Prostate gland (tissue), 2 donors: ENCODE data around the gene COL6A1. TPM values are rescaled to one million over a fixed set of nuclear protein-coding genes. Genes with fewer than 3 reads are reported as not detected.

Source experiments
- DNase-seq: peaks from one replicate; pipeline ENCODE4 v3.0.0-alpha.2; 2019; ENCODE audit warnings: low spot score
- H3K27ac ChIP-seq, 2 donors: fragments of 200-600 bp; sonication (generic); 2 replicates each; pipeline ENCODE4 v1.5.1; 2017 to 2019
- H3K27me3 ChIP-seq: fragments of 200-600 bp; sonication (generic); replicated peaks from 2 replicates; pipeline ENCODE4 v1.5.1; 2019; ENCODE audit not compliant: insufficient read depth
- H3K36me3 ChIP-seq, 2 donors: fragments of 200-600 bp; sonication (generic); 1 replicate in 1 of 2; 2 replicates in 1 of 2; pipeline versions ENCODE4 v1.5.1 to v1.8.1; 2017 to 2019
- H3K4me1 ChIP-seq: fragments of 200-600 bp; sonication (generic); replicated peaks from 2 replicates; pipeline ENCODE4 v1.5.1; 2019
- H3K4me3 ChIP-seq, 2 donors: fragments of 200-600 bp; sonication (generic); 2 replicates each; pipeline ENCODE4 v1.5.1; 2017 to 2019
- H3K9me3 ChIP-seq: fragments of 200-600 bp; sonication (generic); 2 replicates; pipeline ENCODE4 v1.5.1; 2017
- POLR2A ChIP-seq: fragments of 450-650 bp; IDR thresholded peaks from one replicate; pipeline ENCODE4 v1.6.1; 2016; ENCODE audit warnings: antibody characterized with exemption, mild to moderate bottlenecking
- POLR2AphosphoS5 ChIP-seq: sonication (generic); formaldehyde crosslinking; IDR thresholded peaks from one replicate; pipeline ENCODE4 v1.6.1; 2017; ENCODE audit warnings: antibody characterized with exemption
- WGBS: methylation state at CpG from one replicate; pipeline ENCODE4 v1.1.5; 2018; 5-methylcytosine and 5-hydroxymethylcytosine counted together
- intact Hi-C: fragments of 100-400 bp; cut with DNase I; formaldehyde crosslinking; loops from one replicate; pipeline ENCODE4 v1.14.2; 2022
- total RNA-seq, 2 donors: library from RNA; depleted of rRNA; stranded (reverse); fragments of >200 nt; gene quantifications; one replicate each; pipeline ENCODE4 v1.1.0, GENCODE V29; 2016
- TF ChIP-seq, protein P1 (sequence below), 4 experiments: fragments of 200-600 bp in 2 of 4; fragments of 450-650 bp in 2 of 4; sonication (generic) in 2 of 4; IDR thresholded peaks; 1 replicate in 3 of 4; 2 replicates in 1 of 4; pipeline ENCODE4 v1.5.1; 2016 to 2019; ENCODE audit warnings: antibody characterized with exemption in 4 of 4, mild to moderate bottlenecking in 2 of 4, moderate library complexity in 2 of 4

COL6A1 gene
- total RNA-seq, 2 donors from 2014 or later, result 163 to 265 TPM

DNA sequence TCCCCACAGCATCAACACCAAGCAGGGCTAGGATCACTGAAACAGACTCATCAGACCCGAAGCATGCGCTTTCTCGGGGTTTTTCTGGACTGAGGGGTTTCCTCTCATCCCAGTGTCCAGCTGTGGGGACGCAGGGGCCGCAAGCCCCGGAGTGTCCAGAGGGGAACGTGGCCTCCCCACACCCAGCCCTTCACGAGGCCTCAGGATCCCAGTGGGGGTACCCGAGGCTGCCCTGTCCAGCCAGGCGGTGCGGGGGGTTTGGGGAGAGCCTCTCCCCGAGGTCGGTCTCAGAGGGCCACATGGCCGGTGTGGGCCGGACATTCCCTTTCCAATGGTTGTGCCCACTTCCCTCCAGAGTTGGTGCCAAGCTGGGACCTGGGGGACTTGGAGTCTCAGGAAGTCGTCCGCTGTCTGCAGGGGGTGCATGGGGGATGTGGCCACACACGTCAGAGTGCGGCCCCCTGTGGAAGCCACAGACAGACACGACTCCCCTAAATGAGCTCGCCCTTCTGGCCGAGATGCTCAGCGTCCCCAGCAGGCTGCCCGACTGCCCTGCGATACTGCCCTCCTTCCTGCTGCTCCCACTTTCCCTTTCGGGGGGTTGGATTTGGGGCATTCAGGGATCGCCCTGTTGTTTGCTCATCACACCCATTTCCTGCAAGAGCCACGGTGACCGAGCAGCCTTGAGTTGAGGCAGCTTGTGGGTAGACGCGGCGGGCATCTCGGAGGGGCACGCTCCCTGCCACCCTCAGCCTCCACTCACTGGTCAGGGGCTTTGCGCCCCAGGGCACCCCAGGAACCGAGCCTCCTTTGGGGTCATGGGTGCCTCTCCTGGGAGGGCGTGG is 4.1 kb downstream of the COL6A1 start:
- Histone ChIP-seq H3K36me3 (peaks cover 4 to 6% of the 10 kb centered on the region in 2 donors), H3K27me3 (no peaks in the 10 kb centered on the region), H3K4me1 (no peaks in the 10 kb centered on the region), H3K27ac (no peak overlapping the region), H3K9me3 (no peaks in the 10 kb centered on the region), H3K4me3 (no peak overlapping the region)
- no peak for DNase-seq
- intact Hi-C loops, result no loop called here
- WGBS, result 91% methylated on average over 37 of the region's 37 CpGs
- TF ChIP-seq POLR2A, result no peak
- no peak for TF ChIP-seq POLR2AphosphoS5
- TF ChIP-seq, protein P1, sequence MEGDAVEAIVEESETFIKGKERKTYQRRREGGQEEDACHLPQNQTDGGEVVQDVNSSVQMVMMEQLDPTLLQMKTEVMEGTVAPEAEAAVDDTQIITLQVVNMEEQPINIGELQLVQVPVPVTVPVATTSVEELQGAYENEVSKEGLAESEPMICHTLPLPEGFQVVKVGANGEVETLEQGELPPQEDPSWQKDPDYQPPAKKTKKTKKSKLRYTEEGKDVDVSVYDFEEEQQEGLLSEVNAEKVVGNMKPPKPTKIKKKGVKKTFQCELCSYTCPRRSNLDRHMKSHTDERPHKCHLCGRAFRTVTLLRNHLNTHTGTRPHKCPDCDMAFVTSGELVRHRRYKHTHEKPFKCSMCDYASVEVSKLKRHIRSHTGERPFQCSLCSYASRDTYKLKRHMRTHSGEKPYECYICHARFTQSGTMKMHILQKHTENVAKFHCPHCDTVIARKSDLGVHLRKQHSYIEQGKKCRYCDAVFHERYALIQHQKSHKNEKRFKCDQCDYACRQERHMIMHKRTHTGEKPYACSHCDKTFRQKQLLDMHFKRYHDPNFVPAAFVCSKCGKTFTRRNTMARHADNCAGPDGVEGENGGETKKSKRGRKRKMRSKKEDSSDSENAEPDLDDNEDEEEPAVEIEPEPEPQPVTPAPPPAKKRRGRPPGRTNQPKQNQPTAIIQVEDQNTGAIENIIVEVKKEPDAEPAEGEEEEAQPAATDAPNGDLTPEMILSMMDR (IDR thresholded peaks at IDR 0.05), result no peak

DNA sequence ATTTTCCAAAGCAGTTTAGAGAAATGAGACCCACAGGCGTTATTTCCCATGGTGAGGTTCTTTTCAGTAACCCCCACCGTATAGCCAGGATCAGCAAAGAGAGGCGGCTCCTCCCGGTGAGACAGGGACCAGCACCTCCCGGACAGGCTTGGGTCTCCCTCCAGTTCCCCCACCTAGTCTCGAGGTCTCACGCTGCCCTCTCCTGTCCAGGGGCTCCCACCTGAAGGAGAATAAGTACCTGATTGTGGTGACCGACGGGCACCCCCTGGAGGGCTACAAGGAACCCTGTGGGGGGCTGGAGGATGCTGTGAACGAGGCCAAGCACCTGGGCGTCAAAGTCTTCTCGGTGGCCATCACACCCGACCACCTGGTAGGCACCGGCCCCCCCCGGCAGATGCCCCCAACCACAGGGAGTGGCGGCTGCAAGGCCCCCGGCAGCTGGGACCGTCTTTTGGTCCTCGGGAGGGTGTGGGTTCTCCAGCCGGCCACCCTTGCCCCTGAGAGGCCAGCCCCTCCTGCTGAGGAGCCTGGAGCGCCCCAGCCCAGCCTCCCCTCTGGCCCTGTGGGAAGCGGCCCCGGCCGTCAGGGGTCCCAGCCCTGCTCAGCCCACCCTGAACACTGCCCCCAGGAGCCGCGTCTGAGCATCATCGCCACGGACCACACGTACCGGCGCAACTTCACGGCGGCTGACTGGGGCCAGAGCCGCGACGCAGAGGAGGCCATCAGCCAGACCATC is 4.9 kb downstream of the COL6A1 start:
- Histone ChIP-seq H3K4me3 (no peak overlapping the region), H3K4me1 (no peaks in the 10 kb centered on the region), H3K27me3 (no peaks in the 10 kb centered on the region), H3K27ac (no peak overlapping the region), H3K36me3 (peaks cover 4 to 6% of the 10 kb centered on the region in 2 donors), H3K9me3 (no peaks in the 10 kb centered on the region)
- TF ChIP-seq, protein P1 (IDR thresholded peaks at IDR 0.05), result no peak
- TF ChIP-seq POLR2AphosphoS5, result no peak
- no peak for TF ChIP-seq POLR2A
- 93% methylated on average over 35 of the region's 36 CpGs for WGBS
- no peak for DNase-seq
- intact Hi-C loops, result no loop called here

DNA sequence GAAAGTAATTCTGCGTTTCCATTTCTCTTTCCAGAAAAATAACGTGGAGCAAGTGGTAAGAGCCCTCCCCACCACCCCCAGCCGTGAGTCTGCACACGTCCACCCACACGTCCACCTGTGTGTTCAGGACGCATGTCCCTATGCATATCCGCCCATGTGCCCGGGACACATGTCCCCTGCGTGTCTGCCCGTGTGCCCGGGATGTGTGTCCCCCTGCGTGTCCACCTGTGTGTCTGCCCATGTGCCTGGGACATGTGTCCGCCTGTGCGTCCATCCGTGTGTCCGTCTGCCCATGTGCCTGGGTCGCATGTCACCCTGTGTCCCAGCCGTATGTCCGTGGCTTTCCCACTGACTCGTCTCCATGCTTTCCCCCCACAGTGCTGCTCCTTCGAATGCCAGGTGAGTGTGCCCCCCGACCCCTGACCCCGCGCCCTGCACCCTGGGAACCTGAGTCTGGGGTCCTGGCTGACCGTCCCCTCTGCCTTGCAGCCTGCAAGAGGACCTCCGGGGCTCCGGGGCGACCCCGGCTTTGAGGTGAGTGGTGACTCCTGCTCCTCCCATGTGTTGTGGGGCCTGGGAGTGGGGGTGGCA is 5.6 kb downstream of the COL6A1 start:
- Histone ChIP-seq H3K4me1 (no peaks in the 10 kb centered on the region), H3K9me3 (no peaks in the 10 kb centered on the region), H3K27me3 (no peaks in the 10 kb centered on the region), H3K27ac (no peak overlapping the region), H3K4me3 (no peak overlapping the region), H3K36me3 (peaks cover 4 to 6% of the 10 kb centered on the region in 2 donors)
- intact Hi-C loops, result no loop called here
- DNase-seq, result no peak
- 90% methylated on average over 29 of the region's 29 CpGs for WGBS
- TF ChIP-seq, protein P1 (IDR thresholded peaks at IDR 0.05), result no peak
- TF ChIP-seq POLR2A (no peak), POLR2AphosphoS5 (no peak)

DNA sequence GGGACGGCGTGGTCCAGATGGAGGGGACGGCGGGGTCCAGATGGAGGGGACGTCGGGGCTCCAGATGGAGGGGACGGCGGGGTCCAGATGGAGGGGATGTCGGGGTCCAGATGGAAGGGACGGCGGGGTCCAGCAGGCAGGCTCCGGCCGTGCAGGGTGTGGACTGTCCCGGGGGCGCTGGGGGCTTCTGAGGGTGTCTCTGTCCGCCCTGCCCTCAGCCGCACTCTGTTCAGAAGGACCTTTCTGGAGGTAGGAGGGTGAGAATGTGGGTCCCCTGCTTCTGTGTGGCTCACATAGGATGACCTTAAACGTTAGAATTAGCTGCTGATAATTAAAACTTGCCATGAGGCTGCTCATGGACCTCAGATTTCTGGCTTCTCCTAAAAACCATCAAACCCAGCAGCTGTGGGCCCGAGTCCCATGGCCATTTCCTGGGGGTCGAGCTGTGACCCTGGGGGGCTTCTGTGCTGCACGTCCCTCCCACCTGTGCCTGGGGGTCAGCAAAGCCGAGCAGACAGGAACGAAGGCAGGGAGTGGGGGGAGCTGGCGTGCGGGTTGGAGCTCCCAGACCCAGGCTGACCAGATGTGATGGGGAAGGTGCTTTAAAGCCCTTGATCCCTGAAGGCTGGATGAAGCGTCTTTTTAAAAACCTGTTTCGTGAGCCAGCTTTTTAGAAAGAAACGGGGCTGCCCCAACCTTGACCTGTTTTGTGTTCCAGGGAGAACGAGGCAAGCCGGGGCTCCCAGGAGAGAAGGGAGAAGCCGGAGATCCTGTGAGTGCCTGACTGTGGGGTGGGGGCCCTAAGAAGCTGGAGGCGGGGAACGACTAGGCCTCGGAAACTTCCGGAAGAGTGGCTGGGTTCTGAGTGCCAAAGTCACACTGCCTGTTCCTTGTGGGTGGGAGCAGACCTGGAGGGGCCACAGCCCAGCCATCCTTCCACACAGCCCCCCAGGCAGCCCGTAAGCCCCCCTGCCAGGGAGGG is 7.1 kb downstream of the COL6A1 start:
- H3K4me1 ChIP-seq, result no peaks in the 10 kb centered on the region
- intact Hi-C loops, result no loop called here
- no peak overlapping the region for H3K27ac ChIP-seq
- no peak for DNase-seq
- H3K4me3 ChIP-seq, result no peak overlapping the region
- peaks cover 4 to 6% of the 10 kb centered on the region in 2 donors for H3K36me3 ChIP-seq
- TF ChIP-seq POLR2AphosphoS5 (no peak), POLR2A (no peak)
- TF ChIP-seq, protein P1 (IDR thresholded peaks at IDR 0.05), result no peak
- WGBS, result 84% methylated on average over 30 of the region's 36 CpGs
- H3K9me3 ChIP-seq, result no peaks in the 10 kb centered on the region
- no peaks in the 10 kb centered on the region for H3K27me3 ChIP-seq
